ENCODE measurements around the gene OLFM2.

The OLFM2 gene

GRCh38 chr19:9936326-9937000 is at the start of gene OLFM2:
Gene OLFM2 (minus strand): TSS chr19:9936515. CDS start chr19:9936366, 149 bp downstream.
- in situ Hi-C loops (cut with HindIII; ENCODE audit: low pct_ligation_motif_present, low pct_unique_long_range_greater_than_20kb, low sequenced_read_pairs), result no loop called here
- no peak for DNase-seq

GRCh38 chr19:9981406-9982260 is 45.3 kb upstream of the OLFM2 start:
- DNase-seq, result no peak
- in situ Hi-C loops (cut with HindIII; ENCODE audit: low pct_ligation_motif_present, low pct_unique_long_range_greater_than_20kb, low sequenced_read_pairs), result no loop called here

DNA sequence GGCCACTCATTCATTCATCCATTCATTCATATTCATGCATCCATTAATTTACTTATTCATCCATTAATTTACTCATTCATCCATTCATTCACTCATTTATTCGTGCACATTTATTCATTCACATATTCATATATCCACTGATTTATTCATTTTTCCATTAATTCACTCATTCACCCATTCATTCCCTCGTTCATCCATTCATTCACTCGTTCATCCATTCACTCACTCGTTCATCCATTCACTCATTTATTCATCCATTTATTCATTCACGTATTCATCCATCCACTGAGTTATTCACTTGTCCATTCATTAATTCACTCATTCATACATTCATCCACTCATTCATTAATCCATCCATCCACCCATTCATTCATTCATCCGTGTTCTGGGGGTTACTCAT is 35.8 kb upstream of the OLFM2 start:
- in situ Hi-C loops (cut with HindIII; ENCODE audit: low pct_ligation_motif_present, low pct_unique_long_range_greater_than_20kb, low sequenced_read_pairs), result no loop called here

GRCh38 chr19:9971166-9971897 is 35.0 kb upstream of the OLFM2 start:
- in situ Hi-C loops (cut with HindIII; ENCODE audit: low pct_ligation_motif_present, low pct_unique_long_range_greater_than_20kb, low sequenced_read_pairs), result no loop called here
- no peak for DNase-seq

More for the DNA sequence above, 35.8 kb upstream of the OLFM2 start:
- DNase-seq, result no peak

DNA sequence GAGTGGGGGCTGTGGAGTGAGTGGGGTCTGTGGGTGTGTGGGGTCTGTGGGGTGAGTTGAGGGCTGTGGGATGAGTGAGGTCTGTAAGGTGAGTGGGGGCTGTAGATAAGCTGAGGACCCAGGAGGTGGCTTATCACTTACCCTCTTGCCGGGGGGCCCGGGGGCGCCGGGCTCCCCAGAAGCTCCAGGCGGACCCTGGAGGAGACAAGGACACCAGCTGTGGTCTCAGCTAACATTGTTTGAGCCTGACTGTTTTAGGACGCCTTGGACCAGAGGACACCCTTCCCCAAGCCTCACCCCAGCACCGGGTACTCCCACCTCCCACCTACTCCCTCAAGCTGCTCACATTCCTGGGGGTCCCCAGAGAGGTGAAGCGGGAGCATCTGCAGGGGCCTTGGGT is 34.2 kb upstream of the OLFM2 start:
- DNase-seq, result no peak
- in situ Hi-C loops (cut with HindIII; ENCODE audit: low pct_ligation_motif_present, low pct_unique_long_range_greater_than_20kb, low sequenced_read_pairs), result no loop called here

DNA sequence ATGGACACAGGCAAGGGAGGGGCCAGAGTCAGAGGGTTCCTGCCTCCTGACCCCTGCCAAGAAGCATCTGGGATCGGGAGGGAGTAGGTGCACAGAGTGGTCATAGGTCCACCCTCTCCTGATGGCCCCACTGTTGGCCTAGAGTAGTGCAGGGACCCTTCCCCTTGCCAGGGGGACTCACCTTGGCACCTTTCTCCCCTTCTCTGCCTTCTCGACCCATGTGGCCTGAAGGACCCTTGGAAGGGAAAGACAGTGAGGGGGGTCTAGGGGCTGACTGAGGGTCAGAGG is 33.3 kb upstream of the OLFM2 start:
- DNase-seq, result no peak
- in situ Hi-C loops (cut with HindIII; ENCODE audit: low pct_ligation_motif_present, low pct_unique_long_range_greater_than_20kb, low sequenced_read_pairs), result no loop called here

DNA sequence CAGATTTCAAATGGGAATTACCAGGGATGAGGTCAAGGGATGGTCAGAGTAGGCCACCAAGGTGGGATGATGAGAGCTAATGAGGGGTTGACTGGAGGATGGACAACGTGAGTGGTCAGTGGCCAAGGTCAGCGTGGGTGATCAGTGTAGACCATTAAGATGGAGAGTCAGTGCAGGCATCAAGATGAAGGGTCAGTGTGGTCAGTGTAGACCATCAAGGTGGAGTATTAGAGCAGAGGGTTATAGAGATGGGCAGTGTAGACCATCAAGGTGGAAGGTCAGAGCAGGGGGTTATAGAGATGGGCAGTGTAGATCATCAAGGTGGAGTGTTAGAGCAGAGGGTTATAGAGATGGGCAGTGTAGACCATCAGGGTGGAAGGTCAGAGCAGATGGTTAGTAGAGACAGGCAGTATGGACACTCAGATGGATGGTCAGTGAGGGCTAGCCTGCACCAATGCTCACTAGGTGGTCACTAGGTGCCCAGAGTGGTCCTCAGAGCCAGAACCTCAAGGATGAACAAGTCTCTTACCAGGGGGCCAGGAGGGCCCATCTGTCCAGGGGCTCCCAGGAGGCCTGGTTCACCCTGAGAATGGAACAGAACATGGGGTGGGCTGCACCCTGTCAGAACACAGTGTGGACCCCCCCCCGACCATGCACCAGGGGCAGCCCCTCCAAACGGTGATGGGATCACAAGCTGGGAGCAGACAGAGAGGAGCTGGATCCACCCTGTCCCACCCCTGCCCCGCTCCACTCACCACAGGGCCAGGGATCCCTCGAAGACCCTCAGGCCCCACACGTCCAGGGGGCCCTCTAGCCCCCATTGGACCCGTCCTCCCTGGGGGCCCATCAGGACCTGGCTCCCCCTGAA is 32.7 kb upstream of the OLFM2 start:
- DNase-seq, result no peak
- in situ Hi-C loops (cut with HindIII; ENCODE audit: low pct_ligation_motif_present, low pct_unique_long_range_greater_than_20kb, low sequenced_read_pairs), result no loop called here

DNA sequence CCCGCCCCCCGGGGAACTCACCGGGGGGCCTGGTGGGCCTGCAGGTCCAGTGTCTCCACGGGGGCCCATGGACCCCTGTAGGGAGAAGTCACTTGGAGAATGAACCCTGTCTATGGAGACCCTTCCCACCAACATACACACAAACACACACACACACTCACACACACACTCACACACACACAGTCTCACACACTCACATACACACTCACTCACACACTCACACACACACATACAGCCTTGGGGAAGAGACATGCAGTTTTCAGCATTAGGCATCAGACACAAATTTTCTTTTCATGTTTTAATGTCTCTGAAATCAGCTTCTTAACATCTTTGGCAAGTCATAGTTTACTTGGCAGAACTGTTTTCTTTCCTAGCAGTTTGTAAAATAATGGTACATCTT is 31.0 kb upstream of the OLFM2 start:
- no peak for DNase-seq
- in situ Hi-C loops (cut with HindIII; ENCODE audit: low pct_ligation_motif_present, low pct_unique_long_range_greater_than_20kb, low sequenced_read_pairs), result no loop called here

GRCh38 chr19:9966448-9966847 is 30.1 kb upstream of the OLFM2 start:
- DNase-seq, result no peak
- in situ Hi-C loops (cut with HindIII; ENCODE audit: low pct_ligation_motif_present, low pct_unique_long_range_greater_than_20kb, low sequenced_read_pairs), result no loop called here

DNA sequence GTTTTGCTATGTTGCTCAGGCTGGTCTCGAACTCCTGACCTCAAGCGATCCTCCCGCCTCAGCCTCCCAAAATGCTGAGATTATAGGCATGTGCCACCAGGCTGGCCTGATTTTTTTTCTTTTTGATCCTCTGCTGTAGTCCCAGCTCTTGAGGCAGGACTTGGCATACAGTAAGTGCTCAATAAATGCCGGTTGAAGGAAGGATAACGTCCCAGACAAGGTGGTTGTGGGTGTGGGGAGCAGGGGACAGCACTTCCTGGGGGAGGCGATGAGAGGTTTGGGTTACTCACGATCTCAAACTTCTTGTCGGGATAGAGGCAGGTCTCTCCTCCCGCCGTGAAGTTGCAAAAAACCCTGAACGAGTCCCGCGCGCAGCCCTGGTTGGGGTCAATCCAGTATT is 29.7 kb upstream of the OLFM2 start:
- no peak for DNase-seq
- in situ Hi-C loops (cut with HindIII; ENCODE audit: low pct_ligation_motif_present, low pct_unique_long_range_greater_than_20kb, low sequenced_read_pairs), result no loop called here

GRCh38 chr19:9962623-9963290 is 26.4 kb upstream of the OLFM2 start:
- in situ Hi-C loops (cut with HindIII; ENCODE audit: low pct_ligation_motif_present, low pct_unique_long_range_greater_than_20kb, low sequenced_read_pairs), result no loop called here
- DNase-seq, result no peak

DNA sequence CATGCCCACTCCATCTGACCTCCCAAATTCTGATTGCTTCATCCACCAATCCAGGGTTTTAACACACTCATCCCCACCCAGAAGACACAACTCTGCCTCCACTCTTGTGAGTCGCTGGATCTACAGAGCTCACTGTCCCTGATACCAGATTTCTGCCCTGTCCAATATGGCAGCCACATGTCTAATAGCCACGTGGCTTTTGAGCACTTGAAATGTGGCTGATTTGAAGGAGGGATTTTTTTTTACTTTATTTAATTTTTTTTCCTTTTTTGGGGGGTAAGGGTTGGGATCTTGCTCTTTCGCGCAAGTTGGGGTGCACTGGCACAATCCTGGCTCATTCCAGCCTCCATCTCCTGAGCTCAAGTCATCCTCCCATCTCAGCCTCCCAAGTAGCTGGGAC is 24.8 kb upstream of the OLFM2 start:
- in situ Hi-C loops (cut with HindIII; ENCODE audit: low pct_ligation_motif_present, low pct_unique_long_range_greater_than_20kb, low sequenced_read_pairs), result no loop called here
- no peak for DNase-seq

GRCh38 chr19:9958379-9958821 is 22.1 kb upstream of the OLFM2 start:
- in situ Hi-C loops (cut with HindIII; ENCODE audit: low pct_ligation_motif_present, low pct_unique_long_range_greater_than_20kb, low sequenced_read_pairs), result no loop called here
- no peak for DNase-seq

GRCh38 chr19:9956956-9957355 is 20.6 kb upstream of the OLFM2 start:
- no peak for DNase-seq
- in situ Hi-C loops (cut with HindIII; ENCODE audit: low pct_ligation_motif_present, low pct_unique_long_range_greater_than_20kb, low sequenced_read_pairs), result no loop called here

DNA sequence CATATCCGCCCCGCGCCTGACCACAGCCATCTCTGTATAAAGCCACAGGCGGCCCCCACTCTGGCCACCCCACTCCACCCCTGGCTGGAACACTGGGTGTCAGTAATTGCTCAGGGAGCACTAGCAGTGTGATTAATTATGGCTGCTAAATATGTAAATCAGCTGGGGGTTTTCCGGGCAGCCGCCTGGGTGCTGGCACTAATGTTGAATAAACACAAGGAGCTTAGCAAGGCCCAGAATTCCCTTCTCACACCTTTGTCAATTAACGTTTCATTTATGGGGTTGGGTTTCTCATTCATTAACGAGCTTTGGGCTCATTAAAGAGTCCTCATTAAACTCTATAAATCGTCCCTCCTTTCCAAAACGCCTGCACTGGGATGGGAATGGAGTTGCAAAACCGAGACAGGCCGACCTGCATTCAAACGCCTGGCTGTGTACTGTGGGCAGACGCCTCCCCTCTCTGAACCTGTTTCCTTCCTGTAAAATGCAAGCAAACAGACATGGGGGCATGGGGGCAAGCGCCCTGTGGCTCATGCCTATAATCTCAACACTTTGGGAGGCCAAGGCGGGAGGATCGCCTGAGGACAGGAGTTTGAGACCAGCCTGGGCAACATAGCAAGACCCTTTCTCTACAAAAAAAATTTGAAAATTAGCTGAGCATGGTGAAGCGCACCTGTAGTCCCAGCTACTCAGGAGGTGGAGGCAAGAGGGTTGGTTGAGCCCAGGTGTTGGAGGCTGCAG is 17.7 kb upstream of the OLFM2 start:
- in situ Hi-C loops (cut with HindIII; ENCODE audit: low pct_ligation_motif_present, low pct_unique_long_range_greater_than_20kb, low sequenced_read_pairs), result no loop called here

GRCh38 chr19:9952276-9952675 is 16.0 kb upstream of the OLFM2 start:
- DNase-seq, result no peak

More for the DNA sequence above, 17.7 kb upstream of the OLFM2 start:
- DNase-seq, result no peak

DNA sequence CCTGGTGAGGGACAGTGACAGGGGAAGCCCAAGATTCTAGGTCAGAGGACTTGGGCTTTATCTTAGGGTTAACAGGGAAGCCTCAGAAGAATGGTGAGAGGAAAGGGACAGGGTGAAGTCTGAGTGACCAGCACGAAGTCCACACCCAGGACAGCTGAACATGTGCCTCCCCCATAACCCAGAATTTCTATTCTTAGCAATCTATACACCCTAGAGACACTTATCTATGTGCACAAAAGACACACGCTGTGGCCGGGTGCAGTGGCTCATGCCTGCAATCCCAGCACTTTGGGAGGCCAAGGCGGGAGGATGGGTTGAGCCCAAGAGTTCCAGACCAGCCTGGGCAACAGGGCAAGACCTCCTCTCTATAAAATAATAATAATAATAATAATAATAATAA is 11.1 kb upstream of the OLFM2 start:
- in situ Hi-C loops (cut with HindIII; ENCODE audit: low pct_ligation_motif_present, low pct_unique_long_range_greater_than_20kb, low sequenced_read_pairs), result no loop called here
- DNase-seq, result no peak

More at GRCh38 chr19:9952276-9952675, 16.0 kb upstream of the OLFM2 start:
- in situ Hi-C loops (cut with HindIII; ENCODE audit: low pct_ligation_motif_present, low pct_unique_long_range_greater_than_20kb, low sequenced_read_pairs), result no loop called here
